Right renal cortex interstitium (tissue), 3 donors: ENCODE results near the gene EPB41L2. TPM values are rescaled to one million over a fixed set of nuclear protein-coding genes. Genes with fewer than 3 reads are reported as not detected.
"Not testable (repeated sequence)": the region's sequence is repeated elsewhere in the genome, so short reads cannot be mapped to it uniquely, and the experiment has no call there.

Source experiments
- DNase-seq, 3 donors: peaks; one replicate each; pipeline ENCODE4 v3.0.0-alpha.2; 2013; ENCODE audit warnings: low read depth in 3 of 3, low spot score in 2 of 3
- polyA plus RNA-seq, 3 donors: library from polyadenylated mRNA; unstranded; fragments of 120-200 nt; gene quantifications; one replicate each; pipeline ENCODE4 v1.2.1, GENCODE V29; 2013; ENCODE audit not compliant: insufficient read length in 3 of 3

The EPB41L2 gene
- polyA plus RNA-seq, 3 donors: 138 to 163 (median 139) TPM

GRCh38 chr6:130959951-130960350 lies 103.1 kb downstream of the EPB41L2 start:
- DNase-seq: no peak

DNA sequence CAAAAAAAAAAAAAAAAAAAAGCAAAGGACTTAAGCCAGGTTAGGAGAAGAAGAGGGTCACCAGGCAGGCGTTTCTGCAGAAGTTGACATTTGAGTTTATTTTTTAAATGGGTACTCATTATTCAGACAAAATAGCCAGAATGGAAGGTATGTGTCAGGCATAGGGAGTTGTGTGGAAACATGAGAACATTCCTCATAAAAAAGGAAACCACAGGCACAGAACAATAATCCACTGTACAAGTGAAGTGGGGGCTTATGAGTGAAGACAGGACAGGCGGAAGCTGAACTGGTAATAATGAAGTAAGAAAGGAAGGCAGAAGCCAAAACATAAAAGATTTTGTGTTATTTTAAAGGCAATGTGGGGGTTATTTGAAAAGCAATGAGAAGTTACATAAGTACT lies 104.6 kb downstream of the EPB41L2 start:
- no peak for DNase-seq

DNA sequence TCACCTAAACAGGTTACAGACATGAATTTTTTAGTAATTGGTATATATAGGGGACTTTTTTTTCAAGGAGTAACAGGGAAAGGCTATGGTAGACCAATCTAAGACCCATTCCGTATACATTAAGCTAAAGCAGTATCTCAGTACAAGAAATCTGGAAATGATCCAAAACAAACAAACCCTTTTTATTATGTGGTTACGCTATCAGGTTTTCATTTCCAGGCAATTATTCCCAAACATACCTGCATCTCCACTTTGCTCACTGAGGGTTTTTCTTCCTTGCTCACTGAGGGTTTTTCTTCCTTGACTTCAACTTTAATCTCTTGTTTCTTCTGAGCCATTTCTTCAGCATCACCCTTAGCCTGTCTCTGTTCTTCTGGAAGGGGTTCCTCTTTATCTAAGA lies 107.3 kb downstream of the EPB41L2 start:
- no peak for DNase-seq

GRCh38 chr6:130949553-130949952 lies 113.5 kb downstream of the EPB41L2 start:
- no peak for DNase-seq

DNA sequence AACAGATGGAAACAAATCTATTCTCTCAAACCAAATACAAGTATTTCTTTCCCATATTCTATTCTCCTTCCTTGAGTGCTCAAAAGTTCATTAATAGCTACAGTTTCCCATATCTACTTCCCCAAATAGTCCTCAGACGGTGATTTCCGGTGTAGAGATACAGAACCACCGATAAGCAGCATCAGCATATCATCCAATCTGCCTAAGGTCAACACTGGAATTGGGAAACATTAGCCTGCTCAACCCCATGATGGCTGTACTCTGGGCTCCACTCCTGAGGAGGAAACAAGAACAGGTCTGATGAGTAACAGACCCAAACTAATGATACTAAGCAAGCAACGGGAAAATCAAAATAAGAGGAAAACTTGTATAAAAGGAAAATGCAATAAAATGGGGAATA lies 115.6 kb downstream of the EPB41L2 start:
- no peak for DNase-seq

DNA sequence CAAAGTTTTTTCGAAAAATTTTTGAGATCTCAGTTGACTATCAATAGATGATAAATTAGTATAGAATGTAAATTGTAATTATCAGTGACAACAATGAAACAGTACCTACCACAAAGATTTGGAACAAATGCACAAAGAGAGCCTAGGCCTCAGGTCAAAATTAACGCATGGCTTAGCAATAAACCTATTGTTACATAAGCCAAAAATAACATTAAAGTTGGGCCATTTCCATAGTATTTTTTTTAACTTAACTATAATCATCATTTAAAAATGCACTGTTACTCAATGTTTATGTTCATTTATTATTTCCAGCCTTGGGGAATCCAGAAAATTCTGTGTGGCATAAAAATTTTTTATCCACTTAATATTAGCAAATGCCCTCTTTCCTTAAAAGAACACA lies 117.0 kb downstream of the EPB41L2 start:
- no peak for DNase-seq

DNA sequence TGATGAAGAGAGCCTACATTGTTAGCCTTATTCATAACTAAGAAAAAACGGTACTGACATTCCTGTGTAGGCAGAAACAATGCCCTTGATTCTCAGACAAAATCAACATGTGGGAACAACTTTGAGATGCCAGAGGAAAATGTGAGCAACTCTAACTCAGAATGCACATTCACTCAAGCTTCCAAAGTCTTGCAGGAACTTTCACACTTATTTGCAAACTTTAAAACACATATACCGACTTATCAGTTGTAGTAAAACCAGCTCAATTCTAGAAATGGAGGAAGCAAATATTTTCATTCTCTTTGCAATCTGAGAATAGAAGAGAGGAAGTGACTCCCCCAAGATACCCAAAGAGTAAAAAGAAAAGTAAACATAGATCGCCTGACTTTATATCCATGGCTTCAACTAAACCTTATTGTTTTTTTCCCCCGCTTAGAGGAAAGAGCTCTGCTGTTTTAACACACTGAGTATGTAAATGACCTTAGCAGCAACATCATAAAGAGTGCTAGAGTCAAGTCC lies 117.6 kb downstream of the EPB41L2 start:
- DNase-seq: no peak

GRCh38 chr6:130944486-130944885 lies 118.6 kb downstream of the EPB41L2 start:
- DNase-seq: no peak

- DNase-seq: no peak
Observed at GRCh38 chr6:130943738-130944137, 119.3 kb downstream of the EPB41L2 start.

- DNase-seq: not testable (repeated sequence)
Observed at GRCh38 chr6:130942752-130943151, 120.3 kb downstream of the EPB41L2 start.

DNA sequence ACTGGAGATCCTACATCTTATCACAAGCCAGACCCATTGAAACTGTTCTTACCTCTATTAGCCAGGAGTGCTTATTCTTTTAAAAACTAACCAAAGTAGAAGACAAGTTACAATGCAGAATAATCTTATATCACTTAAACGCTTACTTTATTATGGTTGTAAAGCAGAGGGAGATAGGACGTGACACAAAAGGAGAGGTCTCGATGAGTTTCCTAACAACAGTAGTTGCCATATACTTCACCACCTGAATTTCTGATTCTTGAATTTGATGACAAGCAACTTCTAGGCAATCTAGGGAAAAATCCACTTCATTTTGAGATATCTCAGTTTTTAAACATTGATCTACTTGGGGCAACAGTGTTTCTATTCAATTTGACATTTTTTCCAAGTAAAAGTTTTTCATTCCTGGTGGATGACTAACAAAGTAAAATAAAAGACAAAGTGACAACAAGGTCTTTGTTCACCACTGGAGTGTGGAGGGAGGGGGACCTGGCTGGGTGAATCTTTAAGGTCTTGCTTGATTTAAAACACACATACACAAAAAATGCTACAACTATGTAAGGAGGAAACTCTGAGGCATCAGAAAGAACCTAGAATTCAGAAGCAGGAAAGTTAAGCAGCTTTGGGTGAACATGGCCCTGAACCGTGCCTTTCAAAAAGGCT lies 125.0 kb downstream of the EPB41L2 start:
- DNase-seq: no peak

- DNase-seq: no peak
Observed at GRCh38 chr6:130936933-130937332, 126.1 kb downstream of the EPB41L2 start.

- no peak for DNase-seq
Observed at GRCh38 chr6:130935978-130936377, 127.1 kb downstream of the EPB41L2 start.

DNA sequence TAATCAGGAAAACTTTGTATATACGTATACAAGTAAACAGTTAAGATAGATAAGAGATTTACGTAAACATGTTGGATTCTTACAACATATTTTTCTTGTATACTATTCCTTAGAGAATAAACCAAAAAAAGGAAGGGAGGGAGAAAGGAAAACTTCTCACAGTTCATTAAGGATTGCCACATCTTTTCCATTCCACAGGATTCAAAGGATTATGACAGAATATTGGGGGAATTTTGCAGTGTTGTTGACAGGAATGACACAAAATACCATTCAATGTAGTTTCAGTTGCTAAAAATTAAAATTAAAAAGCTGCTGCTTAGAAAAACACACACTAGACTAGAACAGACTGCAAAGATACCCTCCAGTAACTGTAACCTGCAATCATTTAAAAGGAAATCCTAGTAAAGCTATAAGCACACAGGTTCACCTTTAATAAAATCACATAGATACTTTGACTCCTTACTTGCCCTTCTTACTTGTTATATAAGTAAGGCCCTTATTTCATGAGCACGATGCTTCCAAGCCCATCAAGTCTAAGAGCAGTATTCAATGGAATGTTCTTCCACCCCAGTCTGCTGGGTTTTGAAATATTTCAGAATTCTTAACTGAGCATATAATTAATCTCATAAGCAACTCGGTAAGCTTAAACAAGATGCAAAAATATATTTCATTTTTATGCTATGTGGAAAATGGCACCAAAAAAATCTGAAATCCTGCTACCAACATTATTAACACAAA lies 128.0 kb downstream of the EPB41L2 start:
- DNase-seq: no peak

DNA sequence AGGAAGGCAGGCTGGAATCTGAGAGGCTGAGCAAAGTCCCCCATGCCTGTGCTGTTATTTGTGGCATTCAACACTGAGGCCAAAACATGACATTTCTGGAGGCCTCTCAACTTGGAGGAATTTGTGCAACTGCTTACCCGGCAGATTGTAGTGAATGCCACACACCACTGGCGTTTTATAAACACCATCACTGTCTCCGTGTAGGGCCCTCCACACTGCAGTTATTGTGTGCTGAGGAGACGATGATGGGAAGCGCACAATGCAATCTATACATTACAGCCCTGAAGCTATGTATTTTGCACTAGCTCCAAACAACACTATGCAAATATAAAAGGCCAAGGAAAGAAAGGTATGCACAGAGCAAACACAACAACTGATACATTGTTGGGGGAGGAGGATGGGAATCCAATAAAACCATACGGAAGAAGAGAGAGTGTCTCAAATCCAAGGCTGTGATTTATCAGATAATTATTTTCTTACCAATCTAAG lies 129.3 kb downstream of the EPB41L2 start:
- no peak for DNase-seq

DNA sequence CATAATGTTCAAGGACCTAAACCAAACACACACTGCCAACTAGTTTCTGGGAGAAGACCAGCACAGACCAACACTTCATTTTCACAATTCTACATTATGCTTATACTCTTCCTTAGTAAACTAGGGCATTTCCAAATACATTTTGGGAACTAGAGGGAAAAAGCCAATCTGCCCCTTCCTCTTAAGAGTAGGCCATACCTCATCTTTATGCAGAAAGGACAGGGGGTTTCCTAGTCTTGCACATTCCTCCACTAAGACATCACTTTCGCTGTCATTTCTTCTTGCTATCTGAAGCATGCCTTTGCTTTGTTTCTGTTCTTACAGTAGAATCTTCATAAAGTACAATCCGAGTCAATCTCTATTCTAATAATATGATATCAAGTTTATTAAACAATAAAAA lies 130.1 kb downstream of the EPB41L2 start:
- no peak for DNase-seq

- no peak for DNase-seq
Observed at GRCh38 chr6:130932438-130932837, 130.6 kb downstream of the EPB41L2 start.

DNA sequence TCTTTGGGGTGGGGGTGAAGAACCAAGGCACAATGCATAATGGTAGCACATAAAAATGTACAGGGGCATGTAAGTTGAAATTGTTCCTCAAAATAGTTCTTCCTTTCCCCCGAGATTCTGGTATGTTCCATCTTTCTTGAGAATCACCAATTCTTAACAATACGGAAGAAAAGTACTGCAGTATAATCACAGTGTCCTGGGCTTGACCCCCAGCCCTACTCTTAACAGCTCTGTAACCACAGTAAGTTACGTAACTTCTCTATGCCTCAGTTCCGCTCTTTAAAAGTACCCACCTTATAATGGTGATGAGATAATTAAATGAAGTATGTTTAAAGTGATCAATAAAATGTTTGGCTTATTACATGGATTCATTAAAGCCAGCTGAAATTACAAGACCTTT lies 131.4 kb downstream of the EPB41L2 start:
- no peak for DNase-seq

DNA sequence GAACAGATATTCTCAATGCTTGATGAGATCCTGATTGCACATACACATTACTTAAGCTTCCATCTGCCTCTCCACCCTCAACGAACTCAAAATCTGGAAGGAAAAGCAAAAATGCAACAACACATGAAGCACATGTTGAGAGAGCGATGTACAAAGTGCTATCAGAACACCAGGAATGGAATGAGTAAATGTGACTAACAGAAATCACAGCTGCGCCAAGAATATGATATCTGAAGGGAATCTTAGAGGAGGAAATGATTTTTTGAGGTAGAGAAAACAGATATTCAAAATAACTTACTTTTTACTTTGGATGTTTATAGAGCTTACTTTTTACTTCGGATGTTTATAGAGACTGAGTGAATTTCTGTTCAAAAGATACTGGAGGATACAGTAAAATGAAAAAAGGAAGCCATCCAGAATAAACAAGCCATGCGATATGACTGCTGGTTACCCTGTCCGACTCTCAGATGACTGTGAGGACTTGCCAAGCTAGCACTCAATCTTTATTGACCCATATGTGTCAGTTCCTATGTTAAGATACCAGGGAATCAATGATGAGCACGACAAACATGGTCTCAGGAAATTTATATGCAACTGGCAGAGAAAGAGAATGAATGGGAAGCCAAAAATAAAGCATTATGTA lies 133.9 kb downstream of the EPB41L2 start:
- no peak for DNase-seq

DNA sequence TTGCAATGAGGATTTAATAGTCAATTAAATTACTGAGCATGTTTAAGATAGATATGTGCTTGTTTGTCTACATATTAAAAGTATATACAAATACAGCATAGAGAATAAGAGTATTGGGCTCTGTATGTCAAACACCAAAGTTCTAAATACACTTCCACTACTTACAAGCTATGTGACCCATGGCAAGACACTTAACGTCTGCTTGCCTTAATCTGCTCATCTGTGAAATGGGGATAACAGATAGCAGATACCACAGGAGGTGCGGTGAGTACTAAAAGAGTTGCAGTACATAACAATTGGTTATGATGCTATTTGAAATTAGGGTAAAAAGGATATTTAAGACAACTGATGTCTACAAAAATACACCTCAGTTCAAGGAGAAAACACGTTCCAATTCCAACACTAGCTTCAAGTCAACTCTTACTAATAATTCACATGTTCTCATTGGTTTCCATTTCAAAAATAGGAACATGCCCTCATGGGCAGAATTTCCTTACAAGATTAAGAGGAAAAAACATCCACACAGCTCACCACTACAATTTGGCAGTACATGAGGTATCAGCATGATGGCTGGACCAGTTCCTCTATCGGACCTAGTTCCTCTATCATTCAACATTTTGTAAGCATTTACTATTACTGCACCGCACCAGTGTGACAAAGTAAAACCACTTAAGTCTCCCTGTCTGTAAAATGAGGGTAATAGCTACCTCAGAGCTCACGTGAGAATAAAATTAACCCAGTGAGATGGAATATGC lies 134.7 kb downstream of the EPB41L2 start:
- DNase-seq: no peak

- no peak for DNase-seq
Observed at GRCh38 chr6:130927305-130927704, 135.7 kb downstream of the EPB41L2 start.
